ENCODE results near the gene COPG2.
"Not testable (repeated sequence)": the region's sequence is repeated elsewhere in the genome, so short reads cannot be mapped to it uniquely, and the experiment has no call there.

Gene COPG2

GRCh38 chr7:130607066-130607465 is 61.5 kb downstream of the COPG2 start:
- H3K36me3 ChIP-seq (ENCODE audit: control insufficient read depth in 1 of 2, insufficient read depth in 2 of 2, low read length in 2 of 2): peaks cover 18 to 57% of the 10 kb centered on the region in 2 donors
- H3K4me3 ChIP-seq (ENCODE audit: low read depth in 1 of 2, low read length in 2 of 2); H3K9me3 ChIP-seq (ENCODE audit: control insufficient read depth in 1 of 2, low read length in 2 of 2); H3K27me3 ChIP-seq (ENCODE audit: low read depth, low read length); H3K4me1 ChIP-seq (ENCODE audit: control insufficient read depth in 1 of 2, insufficient read depth in 2 of 2, low read length in 2 of 2); H3K27ac ChIP-seq (ENCODE audit: low read length): not testable (repeated sequence)

DNA sequence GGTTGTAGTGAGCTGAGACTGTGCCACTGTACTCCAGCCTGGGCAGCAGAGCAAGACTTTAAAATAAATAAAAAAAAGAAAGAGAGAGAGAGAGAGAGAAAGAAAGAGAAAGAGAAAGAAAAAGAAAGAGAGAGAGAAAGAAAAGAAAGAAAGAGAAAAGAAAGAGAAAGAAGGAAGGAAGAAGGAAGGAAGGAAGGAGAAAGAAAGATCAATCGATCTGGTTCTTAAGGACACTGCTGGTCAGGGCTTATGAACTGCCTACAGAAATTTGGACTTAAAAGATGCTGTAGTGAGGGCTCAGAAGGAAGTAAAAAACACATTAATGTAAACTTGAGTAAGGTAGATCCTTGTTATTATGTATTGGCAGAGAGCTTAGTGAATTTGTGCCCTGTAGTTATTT is 62.4 kb downstream of the COPG2 start:
- Histone ChIP-seq H3K36me3 (ENCODE audit: control insufficient read depth in 1 of 2, insufficient read depth in 2 of 2, low read length in 2 of 2) (peaks cover 15 to 48% of the 10 kb centered on the region in 2 donors), H3K9me3 (ENCODE audit: control insufficient read depth in 1 of 2, low read length in 2 of 2) (peaks cover 0 to 5% of the 10 kb centered on the region in 2 donors), H3K27ac (ENCODE audit: low read length) (no peak overlapping the region), H3K27me3 (ENCODE audit: low read depth, low read length) (no peaks in the 10 kb centered on the region), H3K4me1 (ENCODE audit: control insufficient read depth in 1 of 2, insufficient read depth in 2 of 2, low read length in 2 of 2) (no peaks in the 10 kb centered on the region), H3K4me3 (ENCODE audit: low read depth in 1 of 2, low read length in 2 of 2) (no peak overlapping the region)

- no peaks in the 10 kb centered on the region for H3K27me3 ChIP-seq (ENCODE audit: low read depth, low read length)
- peaks cover 0 to 3% of the 10 kb centered on the region in 2 donors for H3K36me3 ChIP-seq (ENCODE audit: control insufficient read depth in 1 of 2, insufficient read depth in 2 of 2, low read length in 2 of 2)
- H3K27ac ChIP-seq (ENCODE audit: low read length): no peak overlapping the region
- no peaks in the 10 kb centered on the region for H3K4me1 ChIP-seq (ENCODE audit: control insufficient read depth in 1 of 2, insufficient read depth in 2 of 2, low read length in 2 of 2)
- no peaks in the 10 kb centered on the region for H3K9me3 ChIP-seq (ENCODE audit: control insufficient read depth in 1 of 2, low read length in 2 of 2)
- H3K4me3 ChIP-seq (ENCODE audit: low read depth in 1 of 2, low read length in 2 of 2): no peak overlapping the region
Observed at GRCh38 chr7:130598056-130598455, 70.5 kb downstream of the COPG2 start.

DNA sequence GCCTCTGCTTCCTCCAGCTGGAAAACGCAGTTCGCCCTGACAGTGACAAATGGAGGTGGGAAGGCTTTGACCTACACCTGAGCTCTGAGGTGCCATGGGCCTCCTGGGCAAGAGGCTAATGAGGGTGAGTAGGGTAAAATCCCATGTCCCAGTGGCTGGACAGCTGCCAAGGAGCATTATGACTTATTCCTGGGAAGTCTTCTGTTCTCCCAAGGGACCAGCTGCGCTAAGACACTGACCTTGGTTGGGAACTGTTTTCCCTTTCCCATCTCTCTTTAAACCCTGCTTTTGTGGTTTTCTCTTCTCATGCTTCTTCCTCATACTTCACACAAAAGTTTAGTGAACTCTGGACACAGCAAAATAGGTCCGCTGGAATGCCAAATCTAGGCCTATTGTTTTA is 72.6 kb downstream of the COPG2 start:
- no peaks in the 10 kb centered on the region for H3K27me3 ChIP-seq (ENCODE audit: low read depth, low read length)
- H3K36me3 ChIP-seq (ENCODE audit: control insufficient read depth in 1 of 2, insufficient read depth in 2 of 2, low read length in 2 of 2): peaks cover 0 to 3% of the 10 kb centered on the region in 2 donors
- no peak overlapping the region for H3K4me3 ChIP-seq (ENCODE audit: low read depth in 1 of 2, low read length in 2 of 2)
- H3K9me3 ChIP-seq (ENCODE audit: control insufficient read depth in 1 of 2, low read length in 2 of 2): no peaks in the 10 kb centered on the region
- H3K27ac ChIP-seq (ENCODE audit: low read length): no peak overlapping the region
- no peaks in the 10 kb centered on the region for H3K4me1 ChIP-seq (ENCODE audit: control insufficient read depth in 1 of 2, insufficient read depth in 2 of 2, low read length in 2 of 2)

DNA sequence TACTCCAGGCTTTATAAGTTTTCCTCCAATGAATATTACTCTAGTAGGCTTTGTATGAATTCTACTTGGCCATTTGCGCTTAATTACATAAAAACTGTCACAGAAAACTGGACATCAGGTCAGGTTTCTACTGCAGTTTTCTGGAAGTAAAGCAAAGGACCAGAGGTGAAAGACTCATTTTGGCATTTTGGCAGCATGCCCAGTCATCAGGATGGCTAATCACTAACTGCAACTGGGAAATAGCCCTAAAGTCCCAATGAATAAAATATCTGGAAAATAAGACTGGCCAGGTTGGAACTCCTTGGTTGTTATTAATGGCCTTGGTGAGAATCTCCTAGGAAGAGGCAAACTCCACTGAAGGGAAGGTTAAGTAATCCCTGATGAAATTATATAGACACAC is 75.5 kb downstream of the COPG2 start:
- no peak overlapping the region for H3K4me3 ChIP-seq (ENCODE audit: low read depth in 1 of 2, low read length in 2 of 2)
- no peaks in the 10 kb centered on the region for H3K9me3 ChIP-seq (ENCODE audit: control insufficient read depth in 1 of 2, low read length in 2 of 2)
- no peaks in the 10 kb centered on the region for H3K27me3 ChIP-seq (ENCODE audit: low read depth, low read length)
- H3K27ac ChIP-seq (ENCODE audit: low read length): no peak overlapping the region
- H3K4me1 ChIP-seq (ENCODE audit: control insufficient read depth in 1 of 2, insufficient read depth in 2 of 2, low read length in 2 of 2): no peaks in the 10 kb centered on the region
- no peaks in the 10 kb centered on the region for H3K36me3 ChIP-seq (ENCODE audit: control insufficient read depth in 1 of 2, insufficient read depth in 2 of 2, low read length in 2 of 2)

GRCh38 chr7:130591464-130591863 is 77.1 kb downstream of the COPG2 start:
- not testable (repeated sequence) for H3K27ac ChIP-seq (ENCODE audit: low read length); H3K4me3 ChIP-seq (ENCODE audit: low read depth in 1 of 2, low read length in 2 of 2); H3K4me1 ChIP-seq (ENCODE audit: control insufficient read depth in 1 of 2, insufficient read depth in 2 of 2, low read length in 2 of 2); H3K27me3 ChIP-seq (ENCODE audit: low read depth, low read length); H3K36me3 ChIP-seq (ENCODE audit: control insufficient read depth in 1 of 2, insufficient read depth in 2 of 2, low read length in 2 of 2); H3K9me3 ChIP-seq (ENCODE audit: control insufficient read depth in 1 of 2, low read length in 2 of 2)

DNA sequence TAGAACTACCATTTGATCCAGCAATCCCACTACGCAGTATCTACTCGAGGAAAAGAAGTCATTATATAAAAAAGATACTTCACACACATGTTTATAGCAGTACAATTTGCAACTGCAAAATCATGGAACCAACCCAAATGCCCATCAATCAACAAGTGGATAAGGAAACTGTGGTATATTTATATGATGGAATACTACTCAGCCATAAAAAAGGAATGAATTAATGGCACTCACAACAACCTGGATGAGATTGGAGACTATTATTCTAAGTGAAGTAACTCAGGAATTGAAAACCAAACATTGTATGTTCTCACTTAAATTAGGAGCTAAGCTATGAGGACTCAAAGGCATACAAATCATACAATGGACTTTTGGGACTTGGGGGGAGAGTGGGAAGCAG is 82.6 kb downstream of the COPG2 start:
- not testable (repeated sequence) for H3K36me3 ChIP-seq (ENCODE audit: control insufficient read depth in 1 of 2, insufficient read depth in 2 of 2, low read length in 2 of 2); H3K4me1 ChIP-seq (ENCODE audit: control insufficient read depth in 1 of 2, insufficient read depth in 2 of 2, low read length in 2 of 2); H3K4me3 ChIP-seq (ENCODE audit: low read depth in 1 of 2, low read length in 2 of 2); H3K27me3 ChIP-seq (ENCODE audit: low read depth, low read length); H3K9me3 ChIP-seq (ENCODE audit: control insufficient read depth in 1 of 2, low read length in 2 of 2); H3K27ac ChIP-seq (ENCODE audit: low read length)

GRCh38 chr7:130575110-130575509 is 93.4 kb downstream of the COPG2 start:
- not testable (repeated sequence) for H3K9me3 ChIP-seq (ENCODE audit: control insufficient read depth in 1 of 2, low read length in 2 of 2); H3K27me3 ChIP-seq (ENCODE audit: low read depth, low read length); H3K4me3 ChIP-seq (ENCODE audit: low read depth in 1 of 2, low read length in 2 of 2); H3K27ac ChIP-seq (ENCODE audit: low read length); H3K4me1 ChIP-seq (ENCODE audit: control insufficient read depth in 1 of 2, insufficient read depth in 2 of 2, low read length in 2 of 2); H3K36me3 ChIP-seq (ENCODE audit: control insufficient read depth in 1 of 2, insufficient read depth in 2 of 2, low read length in 2 of 2)

DNA sequence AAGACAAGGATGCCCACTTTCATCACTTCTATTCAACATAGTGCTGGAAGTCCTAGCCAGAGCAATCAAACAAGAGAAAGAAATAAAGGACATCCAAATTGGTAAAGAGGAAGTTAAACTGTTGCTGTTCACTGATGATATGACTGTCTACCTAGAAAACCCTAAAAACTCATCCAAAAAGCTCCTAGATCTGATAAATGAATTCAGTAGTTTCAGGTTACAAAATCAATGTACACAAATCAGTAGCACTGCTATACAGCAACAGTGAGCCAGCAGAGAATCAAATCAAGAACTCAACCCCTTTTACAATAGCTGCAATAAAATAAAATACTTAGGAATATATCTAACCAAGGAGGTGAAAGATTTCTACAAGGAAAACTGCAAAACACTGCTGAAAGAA is 98.4 kb downstream of the COPG2 start:
- not testable (repeated sequence) for H3K36me3 ChIP-seq (ENCODE audit: control insufficient read depth in 1 of 2, insufficient read depth in 2 of 2, low read length in 2 of 2); H3K9me3 ChIP-seq (ENCODE audit: control insufficient read depth in 1 of 2, low read length in 2 of 2); H3K4me3 ChIP-seq (ENCODE audit: low read depth in 1 of 2, low read length in 2 of 2); H3K27ac ChIP-seq (ENCODE audit: low read length); H3K27me3 ChIP-seq (ENCODE audit: low read depth, low read length); H3K4me1 ChIP-seq (ENCODE audit: control insufficient read depth in 1 of 2, insufficient read depth in 2 of 2, low read length in 2 of 2)

- no peak overlapping the region for H3K27ac ChIP-seq (ENCODE audit: low read length)
- no peaks in the 10 kb centered on the region for H3K27me3 ChIP-seq (ENCODE audit: low read depth, low read length)
- no peak overlapping the region for H3K4me3 ChIP-seq (ENCODE audit: low read depth in 1 of 2, low read length in 2 of 2)
- H3K4me1 ChIP-seq (ENCODE audit: control insufficient read depth in 1 of 2, insufficient read depth in 2 of 2, low read length in 2 of 2): no peaks in the 10 kb centered on the region
- H3K9me3 ChIP-seq (ENCODE audit: control insufficient read depth in 1 of 2, low read length in 2 of 2): peaks cover 0 to 3% of the 10 kb centered on the region in 2 donors
- H3K36me3 ChIP-seq (ENCODE audit: control insufficient read depth in 1 of 2, insufficient read depth in 2 of 2, low read length in 2 of 2): no peaks in the 10 kb centered on the region
Observed at GRCh38 chr7:130566898-130567280, 101.7 kb downstream of the COPG2 start.

DNA sequence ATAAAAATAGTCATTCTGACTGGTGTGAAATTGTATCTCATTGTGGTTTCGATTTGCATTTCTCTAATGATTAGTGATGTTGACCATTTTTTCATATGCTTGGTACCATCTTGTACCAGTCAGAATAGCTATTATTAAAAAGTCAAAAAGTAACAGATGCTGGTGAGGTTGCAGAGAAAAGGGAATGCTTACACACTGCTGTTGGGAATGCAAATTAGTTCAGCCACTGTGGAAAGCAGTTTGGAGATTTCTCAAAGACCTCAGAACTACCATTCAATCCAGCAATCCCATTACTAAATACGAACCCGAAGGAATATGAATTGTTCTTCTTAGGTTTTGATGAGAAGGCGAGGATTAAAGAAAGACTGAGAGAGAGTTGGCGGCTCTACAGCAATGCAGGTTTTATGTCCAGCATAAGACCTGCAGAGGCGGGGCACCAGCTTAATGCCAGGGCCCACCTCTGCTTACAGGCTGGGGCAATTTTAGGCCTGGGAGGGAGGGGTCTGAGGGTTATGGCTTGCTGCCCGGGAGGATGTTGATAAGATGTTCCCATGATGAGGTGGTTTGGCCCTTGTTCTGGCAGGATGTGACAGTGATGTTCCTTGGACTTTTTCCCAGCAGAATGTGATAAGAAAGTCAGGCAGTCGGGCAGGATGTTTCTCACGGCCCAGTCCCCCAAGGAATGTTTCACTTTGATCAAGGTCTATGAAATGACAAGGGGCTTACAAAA is 102.2 kb downstream of the COPG2 start:
- Histone ChIP-seq H3K27me3 (ENCODE audit: low read depth, low read length) (no peaks in the 10 kb centered on the region), H3K9me3 (ENCODE audit: control insufficient read depth in 1 of 2, low read length in 2 of 2) (peaks cover 0 to 3% of the 10 kb centered on the region in 2 donors), H3K4me1 (ENCODE audit: control insufficient read depth in 1 of 2, insufficient read depth in 2 of 2, low read length in 2 of 2) (no peaks in the 10 kb centered on the region), H3K27ac (ENCODE audit: low read length) (no peak overlapping the region), H3K36me3 (ENCODE audit: control insufficient read depth in 1 of 2, insufficient read depth in 2 of 2, low read length in 2 of 2) (no peaks in the 10 kb centered on the region), H3K4me3 (ENCODE audit: low read depth in 1 of 2, low read length in 2 of 2) (no peak overlapping the region)

GRCh38 chr7:130560972-130561371 is 107.6 kb downstream of the COPG2 start:
- H3K4me1 ChIP-seq (ENCODE audit: control insufficient read depth in 1 of 2, insufficient read depth in 2 of 2, low read length in 2 of 2): no peaks in the 10 kb centered on the region
- H3K27ac ChIP-seq (ENCODE audit: low read length): no peak overlapping the region
- H3K36me3 ChIP-seq (ENCODE audit: control insufficient read depth in 1 of 2, insufficient read depth in 2 of 2, low read length in 2 of 2): peaks cover 0 to 9% of the 10 kb centered on the region in 2 donors
- no peaks in the 10 kb centered on the region for H3K27me3 ChIP-seq (ENCODE audit: low read depth, low read length)
- peaks cover 0 to 3% of the 10 kb centered on the region in 2 donors for H3K9me3 ChIP-seq (ENCODE audit: control insufficient read depth in 1 of 2, low read length in 2 of 2)
- no peak overlapping the region for H3K4me3 ChIP-seq (ENCODE audit: low read depth in 1 of 2, low read length in 2 of 2)
